ENCODE data around the gene KRT75.

The KRT75 gene

DNA sequence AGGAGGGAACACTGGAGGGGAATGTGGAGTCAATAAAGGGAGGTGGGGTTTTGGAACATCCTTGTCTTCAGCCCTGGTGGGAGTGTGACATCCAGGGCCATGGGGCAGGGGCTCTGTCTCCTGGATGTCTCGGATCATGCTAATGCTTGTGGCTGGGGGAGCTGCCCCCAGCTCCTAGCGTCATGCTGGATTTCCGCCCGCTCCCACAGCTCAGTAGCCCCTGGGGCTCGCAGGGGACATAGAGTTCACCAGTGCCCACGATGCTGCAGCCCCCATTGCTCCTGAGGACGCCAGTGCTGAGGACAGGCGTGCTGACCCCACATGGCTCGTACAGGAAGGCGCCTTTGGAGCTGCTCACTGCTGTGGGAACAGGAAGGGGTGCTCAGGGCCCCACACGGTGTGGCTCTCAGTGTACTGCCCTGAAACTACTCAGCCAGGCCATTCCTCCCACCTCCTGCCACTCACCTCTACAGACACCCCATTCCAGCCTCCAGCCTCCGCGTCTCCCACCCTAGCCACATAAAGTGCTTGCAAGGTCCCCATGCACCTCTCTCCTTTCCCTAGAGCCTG lies 39.2 kb downstream of the KRT75 start:
- in situ Hi-C loops (cut with MboI; ENCODE audit: low sequenced_read_pairs): no loop called here

DNA sequence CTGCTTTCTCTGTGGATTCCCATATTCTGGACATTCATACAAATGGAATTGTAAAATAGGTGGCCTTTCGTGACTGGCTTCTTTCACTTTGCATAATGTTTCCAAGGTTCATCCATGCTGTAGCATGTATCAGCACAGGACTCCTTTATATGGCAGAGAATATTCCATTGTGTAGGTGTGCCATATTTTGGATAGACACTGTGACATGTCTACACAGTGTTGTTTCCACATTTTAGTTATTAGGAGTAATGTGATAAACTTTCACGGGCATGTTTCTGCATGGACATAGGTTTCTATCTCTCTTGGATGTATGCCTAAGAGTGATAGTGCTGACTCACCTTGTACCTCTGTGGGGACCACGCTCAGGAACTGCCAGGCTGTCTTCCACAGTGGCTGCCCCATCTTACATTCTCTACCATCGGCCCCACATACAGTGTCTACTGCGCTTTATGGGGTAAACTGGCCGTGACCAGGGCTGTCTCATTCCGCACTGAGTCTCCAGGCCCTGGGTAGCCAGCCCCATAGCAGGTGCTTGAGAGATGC lies 41.6 kb downstream of the KRT75 start:
- in situ Hi-C loops (cut with MboI; ENCODE audit: low sequenced_read_pairs): no loop called here

DNA sequence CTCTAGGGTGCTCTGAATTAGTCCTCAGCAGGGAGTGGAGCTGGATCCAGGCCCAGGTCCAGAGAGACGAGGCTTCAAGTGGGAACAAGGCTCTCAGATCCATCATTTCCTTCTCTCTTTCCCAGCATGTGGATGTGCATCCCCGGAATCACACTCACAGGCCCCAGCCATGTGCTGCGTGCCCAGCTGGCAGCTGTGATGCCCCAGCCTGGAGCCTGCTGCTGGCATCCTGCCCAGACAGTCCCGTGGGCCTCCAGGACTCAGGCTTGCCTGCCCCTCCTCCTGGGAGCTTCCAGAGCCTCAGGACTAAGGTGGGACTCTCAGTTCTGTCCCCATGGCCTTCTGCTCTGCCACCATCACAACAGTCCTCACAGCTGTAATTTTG lies 42.6 kb downstream of the KRT75 start:
- in situ Hi-C loops (cut with MboI; ENCODE audit: low sequenced_read_pairs): no loop called here

DNA sequence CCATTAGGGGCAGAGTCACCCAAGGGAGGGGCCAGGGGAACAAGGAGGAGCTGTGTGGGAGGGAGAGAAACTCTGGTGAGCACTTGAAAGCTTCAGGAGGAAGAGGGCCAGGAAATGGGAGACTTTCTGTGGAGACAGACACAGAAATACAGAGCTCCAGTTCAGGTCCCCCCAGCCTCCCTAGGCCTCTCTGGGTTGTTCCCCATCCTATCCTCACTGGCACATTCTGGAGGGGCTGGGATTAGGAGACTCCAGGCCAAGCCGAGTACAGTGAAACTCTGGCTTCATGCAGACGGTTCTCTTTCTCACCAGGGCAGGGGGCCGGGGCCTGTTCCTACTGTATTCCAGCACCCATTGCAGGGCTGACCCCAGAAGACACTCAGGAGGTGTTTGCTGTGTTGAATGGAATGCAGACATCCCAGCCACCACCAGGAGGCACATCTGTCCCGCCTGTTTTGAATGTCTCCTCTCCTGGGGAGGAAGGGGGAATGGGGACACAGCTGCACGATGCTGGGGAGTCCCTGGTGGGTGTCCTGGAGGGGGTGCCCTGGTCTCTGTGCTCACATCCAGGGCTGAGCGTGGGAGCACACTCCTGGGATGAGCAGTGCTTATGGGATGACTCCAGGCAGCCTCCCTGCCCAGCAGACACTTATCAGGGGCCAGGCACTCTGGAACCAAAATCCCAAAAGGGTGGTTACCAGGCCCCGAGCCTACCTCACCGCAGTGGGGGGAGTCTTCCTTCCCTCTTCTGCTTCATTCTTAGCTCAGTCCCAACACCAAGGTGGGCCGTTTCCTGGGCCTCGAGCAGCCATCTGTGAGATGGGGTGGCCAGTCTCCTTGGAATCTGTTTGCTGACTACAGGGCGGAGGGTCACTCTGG lies 43.2 kb downstream of the KRT75 start:
- in situ Hi-C loops (cut with MboI; ENCODE audit: low sequenced_read_pairs): no loop called here

DNA sequence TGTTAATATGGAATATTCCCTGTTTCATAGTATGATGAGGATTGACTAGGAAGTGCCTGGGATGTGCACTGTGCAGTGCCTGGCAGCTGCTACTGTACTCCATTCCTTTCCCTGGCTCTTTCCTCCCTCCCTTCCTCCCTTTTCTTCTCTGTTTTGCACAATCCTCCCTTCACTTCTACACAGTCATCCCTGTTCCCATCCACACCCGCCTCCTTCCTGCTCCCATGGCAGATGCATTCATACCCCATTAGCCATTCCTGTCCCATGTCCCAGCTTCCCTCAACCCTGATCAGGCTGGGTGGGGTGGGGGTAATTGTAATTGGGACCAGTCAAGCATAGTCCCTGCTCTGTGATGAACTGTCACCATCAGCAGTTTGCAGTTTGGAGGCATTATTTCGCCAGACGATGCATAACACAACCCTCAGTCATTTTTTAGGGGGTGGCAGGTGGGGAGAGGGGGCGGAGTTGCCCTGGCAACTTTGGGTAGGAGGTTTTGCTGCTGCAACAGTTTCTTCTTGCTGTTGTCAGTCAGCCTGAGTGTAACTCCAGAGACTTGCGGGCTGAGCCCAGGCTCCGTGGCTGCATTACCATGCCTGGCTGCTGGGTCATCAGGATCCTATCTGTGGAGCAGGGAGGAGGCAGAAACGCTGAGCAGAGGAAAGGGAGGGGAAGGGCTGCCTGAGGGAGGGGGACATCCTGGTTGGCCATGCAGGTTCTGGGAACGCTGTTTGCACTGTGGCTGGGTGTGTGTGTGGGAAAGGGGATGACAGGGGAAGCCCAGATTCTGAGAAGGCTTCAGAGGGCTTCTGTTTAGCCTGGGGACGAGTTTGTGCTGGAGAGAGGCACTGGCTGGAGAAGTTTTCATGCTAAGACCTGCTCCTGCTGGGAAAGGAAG lies 44.6 kb downstream of the KRT75 start:
- in situ Hi-C loops (cut with MboI; ENCODE audit: low sequenced_read_pairs): no loop called here

DNA sequence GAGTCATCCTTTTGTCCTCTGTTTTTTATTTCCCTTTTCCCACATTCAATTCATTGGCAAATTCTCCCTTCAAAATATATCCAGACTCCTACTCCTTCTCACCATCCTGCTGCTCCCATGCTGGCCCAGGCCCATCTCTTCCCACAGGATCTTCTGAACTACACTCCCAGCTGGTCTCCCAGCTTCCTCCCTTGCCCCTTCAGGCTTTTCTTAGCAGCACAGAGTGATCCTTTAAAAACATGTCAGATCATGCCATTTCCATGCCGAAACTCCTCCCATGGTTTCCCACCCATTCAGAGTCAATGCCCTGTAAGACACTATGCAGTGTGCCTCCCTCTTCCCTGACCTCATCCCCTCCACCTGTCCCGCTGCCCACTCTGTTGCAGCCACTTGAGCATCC lies 46.3 kb downstream of the KRT75 start:
- in situ Hi-C loops (cut with MboI; ENCODE audit: low sequenced_read_pairs): no loop called here

DNA sequence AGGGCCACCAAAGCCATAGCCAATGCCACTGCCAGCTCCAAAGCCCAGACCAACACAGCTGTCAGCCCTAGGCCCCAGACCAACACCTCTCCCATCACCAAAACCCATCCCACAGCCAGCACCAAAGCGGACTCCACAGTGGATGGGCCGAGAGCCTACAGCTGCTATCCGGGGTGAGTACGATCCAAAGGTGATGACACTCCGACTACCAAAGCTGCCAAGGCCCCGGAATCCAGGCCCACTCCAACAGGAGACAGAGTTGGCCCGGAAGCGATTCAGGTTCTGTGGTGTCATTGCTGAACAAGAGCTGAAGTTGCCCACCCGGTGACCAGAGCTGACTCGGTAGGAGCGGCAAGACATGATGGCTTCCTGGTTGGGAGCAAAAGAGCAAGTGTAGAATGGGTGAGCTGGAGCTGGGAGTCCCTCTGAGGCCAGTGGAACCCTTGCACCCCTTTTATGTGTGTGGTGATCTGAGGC lies 48.9 kb downstream of the KRT75 start, which contains the start of gene KRT84:
Gene KRT84, minus strand, starts transcription at position 427 of the 477 bp plus-strand sequence. Its CDS starts 67 bp downstream, at position 360.
- in situ Hi-C loops (cut with MboI; ENCODE audit: low sequenced_read_pairs): no loop called here

DNA sequence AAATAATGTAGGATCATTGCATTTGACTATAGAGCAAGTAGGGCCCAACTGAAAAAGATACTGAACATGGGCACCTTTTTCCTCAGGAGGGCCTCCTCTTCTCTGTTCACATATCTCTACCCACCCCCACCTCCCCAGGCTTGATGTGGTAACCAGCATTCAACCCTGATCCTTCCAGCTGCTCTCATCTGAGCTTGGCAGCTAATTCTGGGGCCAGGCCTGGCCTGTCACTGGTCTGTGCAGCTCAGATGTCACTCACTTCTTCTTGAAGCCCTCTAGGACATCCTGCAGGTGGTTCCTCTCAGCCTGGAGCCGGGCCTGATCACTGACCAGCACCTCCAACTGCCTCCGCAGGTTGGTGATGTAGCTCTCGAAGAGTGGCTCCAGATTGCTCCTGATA lies 50.8 kb downstream of the KRT75 start:
- in situ Hi-C loops (cut with MboI; ENCODE audit: low sequenced_read_pairs): loop anchor here (5.0 kb wide), 1 partner anchor 494 kb away; no protein-coding TSS in a partner anchor

DNA sequence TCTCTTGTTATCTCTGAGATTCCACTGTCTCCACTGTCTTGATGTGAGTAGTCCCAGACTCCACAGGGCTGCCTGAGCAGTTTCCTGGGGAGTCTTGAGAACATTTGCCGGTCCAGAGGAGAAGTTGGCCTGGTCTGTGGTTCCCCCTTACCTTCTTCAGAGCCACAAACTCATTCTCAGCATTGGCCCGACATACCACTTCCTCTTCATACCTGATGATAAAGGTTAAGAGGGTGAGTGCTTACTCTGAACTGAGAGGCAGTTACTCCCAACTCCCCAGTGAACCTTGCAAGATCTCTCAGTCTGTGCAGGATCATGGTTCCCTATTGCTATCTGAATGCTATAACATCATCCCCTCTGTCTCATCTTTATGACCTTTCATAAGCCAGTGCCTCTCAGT lies 51.3 kb downstream of the KRT75 start:
- in situ Hi-C loops (cut with MboI; ENCODE audit: low sequenced_read_pairs): loop anchor here (5.0 kb wide), 1 partner anchor 494 kb away; no protein-coding TSS in a partner anchor

DNA sequence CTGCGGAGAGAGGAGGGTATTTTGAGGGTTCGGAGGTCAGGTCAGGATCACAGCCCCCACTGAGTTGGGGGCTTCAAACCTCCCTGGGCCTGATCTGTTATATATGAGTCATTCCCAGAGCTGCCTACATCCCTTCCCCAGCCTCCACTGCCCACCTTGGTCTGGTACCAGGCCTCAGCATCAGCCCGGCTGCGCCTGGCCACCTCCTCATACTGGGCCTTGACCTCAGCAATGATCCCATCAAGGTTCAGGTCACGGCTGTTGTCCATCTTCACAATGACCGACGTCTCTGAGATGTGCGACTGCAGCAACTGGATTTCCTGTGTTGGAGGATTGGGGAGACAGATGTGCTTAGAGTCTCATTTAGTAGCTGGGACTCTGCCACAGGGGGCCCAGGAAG lies 53.0 kb downstream of the KRT75 start:
- in situ Hi-C loops (cut with MboI; ENCODE audit: low sequenced_read_pairs): loop anchor here (5.0 kb wide), 1 partner anchor 496 kb away; no protein-coding TSS in a partner anchor

DNA sequence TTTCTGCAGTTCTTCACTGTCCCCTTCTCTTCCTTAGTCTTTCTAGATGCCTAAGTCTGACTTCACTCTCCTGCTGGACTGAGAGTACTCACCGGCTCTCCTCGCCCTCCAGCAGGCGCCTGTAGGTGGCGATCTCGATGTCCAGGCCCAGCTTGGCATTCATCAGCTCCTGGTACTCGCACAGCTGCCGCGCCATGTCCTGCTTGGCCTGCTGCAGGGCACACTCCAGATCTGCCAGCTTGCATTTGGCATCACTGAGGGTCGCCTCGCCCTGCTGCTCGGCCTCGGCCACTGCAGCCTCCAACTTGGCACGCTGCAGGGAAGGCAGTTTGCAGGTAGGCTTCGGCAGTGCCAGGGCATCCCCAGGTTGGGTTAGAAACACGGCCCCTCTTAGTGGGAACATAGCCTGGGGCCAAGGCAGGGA lies 53.9 kb downstream of the KRT75 start:
- in situ Hi-C loops (cut with MboI; ENCODE audit: low sequenced_read_pairs): loop anchor here (5.0 kb wide), 1 partner anchor 497 kb away; no protein-coding TSS in a partner anchor

DNA sequence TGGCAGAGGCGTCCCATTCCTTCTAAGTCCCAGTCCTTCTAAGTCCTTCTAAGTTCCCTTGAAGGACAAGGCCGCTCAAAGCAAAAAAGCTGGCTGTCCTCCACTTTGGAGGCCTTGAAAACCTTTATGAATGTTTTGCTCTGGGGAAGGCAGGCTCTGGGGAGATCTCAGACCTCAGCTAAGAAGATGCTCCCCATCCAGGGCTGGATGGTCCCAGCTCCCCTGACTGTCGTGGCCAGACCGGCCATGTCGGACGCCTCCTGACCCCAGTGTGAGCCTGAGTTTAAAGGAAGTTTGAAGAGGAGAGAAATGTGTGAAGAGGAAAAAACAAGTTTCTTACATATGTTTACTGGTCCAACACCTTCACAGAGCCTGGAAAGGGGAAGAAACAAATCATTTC lies 54.6 kb downstream of the KRT75 start:
- in situ Hi-C loops (cut with MboI; ENCODE audit: low sequenced_read_pairs): no loop called here

DNA sequence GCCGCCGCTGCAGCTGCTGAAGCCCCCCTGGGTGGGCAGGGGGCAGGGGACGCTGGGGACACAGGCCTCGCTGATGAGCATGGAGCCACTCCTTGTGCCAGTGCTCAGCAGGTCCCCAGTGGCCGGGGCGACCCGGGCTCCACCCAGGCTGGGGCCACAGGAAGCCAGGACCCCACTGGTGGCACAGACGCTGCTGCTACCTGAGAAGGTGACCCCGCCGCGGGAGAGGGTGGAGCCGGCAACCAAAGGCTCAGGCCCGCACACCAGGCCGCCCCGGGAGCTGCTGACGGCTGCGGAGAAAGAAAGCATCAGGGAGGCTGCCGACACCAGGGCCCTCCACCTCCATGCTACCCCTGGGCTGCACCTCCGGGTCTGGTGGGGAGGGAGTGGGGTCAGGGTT lies 56.1 kb downstream of the KRT75 start:
- in situ Hi-C loops (cut with MboI; ENCODE audit: low sequenced_read_pairs): no loop called here

DNA sequence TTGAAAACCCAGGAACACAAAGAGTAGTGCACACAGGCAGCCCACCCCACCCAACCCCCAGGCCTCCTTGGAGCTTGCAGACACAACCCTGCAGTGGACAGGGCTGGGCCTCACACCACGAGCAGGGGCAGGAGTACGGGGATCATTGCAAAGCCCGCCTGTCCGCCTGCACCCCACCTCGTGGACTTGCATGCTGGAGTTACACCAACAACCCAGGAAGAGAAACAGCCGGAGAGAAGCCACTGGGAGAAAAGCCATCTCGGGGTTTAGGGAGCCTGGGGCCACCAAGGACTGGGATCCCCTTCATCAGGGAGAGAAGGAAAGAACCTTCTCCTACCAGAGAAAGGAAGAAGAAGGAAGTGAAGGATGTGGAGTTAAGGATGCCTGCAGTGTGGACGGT lies 56.9 kb downstream of the KRT75 start:
- in situ Hi-C loops (cut with MboI; ENCODE audit: low sequenced_read_pairs): no loop called here
